RCC 7860 (cell line): ENCODE results near the gene CFAP298.
"Not testable (repeated sequence)": the region's sequence is repeated elsewhere in the genome, so short reads cannot be mapped to it uniquely, and the experiment has no call there.

Source experiments
- DNase-seq: peaks from one replicate; pipeline ENCODE4 v3.0.0-alpha.2; 2015; ENCODE audit warnings: low spot score
- FAIRE-seq: peaks from 2 replicates; lab custom pipeline; 2012; peaks lifted over from hg19 to GRCh38; lab: Jason Lieb, UNC

Gene CFAP298

GRCh38 chr21:32612075-32612998 lies at the start of gene CFAP298:
TSS of gene CFAP298 (minus strand) at chr21:32612377. CDS start at chr21:32612243, 134 bp downstream.
- DNase-seq, result peak; percentile 85
- FAIRE-seq, result no peak

GRCh38 chr21:32661026-32661782 lies 49.0 kb upstream of the CFAP298 start:
- not testable (repeated sequence) for FAIRE-seq, DNase-seq

GRCh38 chr21:32658524-32658923 lies 46.3 kb upstream of the CFAP298 start:
- FAIRE-seq, result no peak
- no peak for DNase-seq

- DNase-seq (peak; percentile 19), FAIRE-seq (peak; percentile 50)
Observed at GRCh38 chr21:32653326-32653901, 41.2 kb upstream of the CFAP298 start.

GRCh38 chr21:32648165-32648564 lies 36.0 kb upstream of the CFAP298 start:
- no peak for DNase-seq
- FAIRE-seq, result no peak

GRCh38 chr21:32645261-32646182 lies 33.3 kb upstream of the CFAP298 start:
- DNase-seq (no peak), FAIRE-seq (no peak)

- no peak for DNase-seq
- no peak for FAIRE-seq
Observed at GRCh38 chr21:32641710-32642698, 29.8 kb upstream of the CFAP298 start.

GRCh38 chr21:32626621-32627196 lies 14.5 kb upstream of the CFAP298 start:
- DNase-seq (no peak), FAIRE-seq (no peak)

GRCh38 chr21:32618218-32618617 lies 6.0 kb upstream of the CFAP298 start:
- FAIRE-seq, DNase-seq: not testable (repeated sequence)

- FAIRE-seq, result no peak
- no peak for DNase-seq
Observed at GRCh38 chr21:32613436-32614043, 1.4 kb upstream of the CFAP298 start.

GRCh38 chr21:32612999-32613337 lies 791 bp upstream of the CFAP298 start:
- DNase-seq (no peak), FAIRE-seq (no peak)

GRCh38 chr21:32611471-32611997 lies 643 bp downstream of the CFAP298 start:
- FAIRE-seq (no peak), DNase-seq (no peak)

- FAIRE-seq, DNase-seq: not testable (repeated sequence)
Observed at GRCh38 chr21:32610940-32611339, 1.2 kb downstream of the CFAP298 start.

GRCh38 chr21:32608851-32609250 lies 3.3 kb downstream of the CFAP298 start:
- FAIRE-seq, result no peak

GRCh38 chr21:32605469-32605868 lies 6.7 kb downstream of the CFAP298 start:
- FAIRE-seq (no peak), DNase-seq (no peak)

More at GRCh38 chr21:32608851-32609250, 3.3 kb downstream of the CFAP298 start:
- DNase-seq, result no peak

GRCh38 chr21:32604464-32604863 lies 7.7 kb downstream of the CFAP298 start:
- no peak for DNase-seq
- FAIRE-seq, result no peak

GRCh38 chr21:32603131-32603530 lies 9.0 kb downstream of the CFAP298 start:
- FAIRE-seq, result no peak

GRCh38 chr21:32602099-32602498 lies 10.1 kb downstream of the CFAP298 start:
- FAIRE-seq (no peak), DNase-seq (no peak)

More at GRCh38 chr21:32603131-32603530, 9.0 kb downstream of the CFAP298 start:
- DNase-seq, result no peak
